HL-60 (cell line): Measurements from ENCODE around the gene WDR70.

Experiments
- GABPA ChIP-seq: IDR thresholded peaks from 2 replicates; pipeline ENCODE4 v1.6.1; 2012; ENCODE audit warnings: low read depth
- POLR2AphosphoS5 ChIP-seq: IDR thresholded peaks from 2 replicates; pipeline ENCODE4 v1.6.1; 2012; ENCODE audit warnings: low read depth
- REST ChIP-seq: IDR thresholded peaks from 2 replicates; pipeline ENCODE4 v1.6.1; 2012; ENCODE audit warnings: low read depth; ENCODE audit not compliant: insufficient replicate concordance
- TF ChIP-seq, protein P1 (sequence below): IDR thresholded peaks from one replicate; pipeline ENCODE4 v1.5.1; 2011; ENCODE audit warnings: low read length, control low read depth, inconsistent platforms; ENCODE audit not compliant: insufficient read depth

- TF ChIP-seq, protein P1, sequence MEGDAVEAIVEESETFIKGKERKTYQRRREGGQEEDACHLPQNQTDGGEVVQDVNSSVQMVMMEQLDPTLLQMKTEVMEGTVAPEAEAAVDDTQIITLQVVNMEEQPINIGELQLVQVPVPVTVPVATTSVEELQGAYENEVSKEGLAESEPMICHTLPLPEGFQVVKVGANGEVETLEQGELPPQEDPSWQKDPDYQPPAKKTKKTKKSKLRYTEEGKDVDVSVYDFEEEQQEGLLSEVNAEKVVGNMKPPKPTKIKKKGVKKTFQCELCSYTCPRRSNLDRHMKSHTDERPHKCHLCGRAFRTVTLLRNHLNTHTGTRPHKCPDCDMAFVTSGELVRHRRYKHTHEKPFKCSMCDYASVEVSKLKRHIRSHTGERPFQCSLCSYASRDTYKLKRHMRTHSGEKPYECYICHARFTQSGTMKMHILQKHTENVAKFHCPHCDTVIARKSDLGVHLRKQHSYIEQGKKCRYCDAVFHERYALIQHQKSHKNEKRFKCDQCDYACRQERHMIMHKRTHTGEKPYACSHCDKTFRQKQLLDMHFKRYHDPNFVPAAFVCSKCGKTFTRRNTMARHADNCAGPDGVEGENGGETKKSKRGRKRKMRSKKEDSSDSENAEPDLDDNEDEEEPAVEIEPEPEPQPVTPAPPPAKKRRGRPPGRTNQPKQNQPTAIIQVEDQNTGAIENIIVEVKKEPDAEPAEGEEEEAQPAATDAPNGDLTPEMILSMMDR: no peak
- TF ChIP-seq REST (no peak), POLR2AphosphoS5 (no peak), GABPA (no peak)
Measured at GRCh38 chr5:37735649-37736347, 356.7 kb downstream of the WDR70 start.
